Panc1 (cell line): ENCODE measurements around the gene TM2D1. TPM values are rescaled to one million over a fixed set of nuclear protein-coding genes. Genes with fewer than 3 reads are reported as not detected.

Experiments used
- ATAC-seq: fragments of 200-7000 bp; cut with Tn5 transposase; 2 replicates; pipeline ENCODE4 v1.9.1; 2020; ENCODE audit warnings: mild to moderate bottlenecking, moderate library complexity
- BruUV-seq: library from RNA; stranded (reverse); fragments of 400-500 nt; replicated peaks from 2 replicates; lab custom pipeline; 2021; lab: Mats Ljungman, UMichigan
- CTCF ChIA-PET: fragments of 300-600 bp; sonication (Branson Sonifier 250); formaldehyde crosslinking; loops from one replicate; lab custom pipeline; 2022; ENCODE audit warnings: antibody characterized with exemption; lab: Charles Lee
- POLR2A ChIA-PET: fragments of 300-600 bp; sonication (Branson Sonifier 250); formaldehyde crosslinking; loops from one replicate; lab custom pipeline; 2022; ENCODE audit warnings: antibody characterized with exemption; lab: Charles Lee
- DNase-seq: peaks from one replicate; pipeline ENCODE4 v3.0.0-alpha.2; 2010; ENCODE audit warnings: low read depth, low spot score
- H3K27ac ChIP-seq: 2 replicates; pipeline ENCODE4 v1.5.1; 2011; ENCODE audit warnings: mild to moderate bottlenecking, low read length, inconsistent platforms
- H3K27me3 ChIP-seq: fragments of 200-500 bp; sonication (Bioruptor generic); 2 replicates; pipeline ENCODE4 v1.6.0; 2014; ENCODE audit warnings: low read length, inconsistent platforms; ENCODE audit not compliant: control insufficient read depth, insufficient read depth
- H3K36me3 ChIP-seq: fragments of 200-500 bp; sonication (Bioruptor generic); 2 replicates; pipeline ENCODE4 v1.5.1; 2014; ENCODE audit warnings: inconsistent platforms, mild to moderate bottlenecking, low read length, moderate library complexity; ENCODE audit not compliant: control insufficient read depth, insufficient read depth
- H3K4me1 ChIP-seq: 2 replicates; pipeline ENCODE4 v1.5.1; 2011; ENCODE audit warnings: inconsistent platforms, mild to moderate bottlenecking, low read length, moderate library complexity; ENCODE audit not compliant: control insufficient read depth, insufficient read depth
- H3K4me3 ChIP-seq, 2 experiments: 2 replicates each; pipeline ENCODE4 v1.5.1; 2011 to 2012; ENCODE audit warnings: low read depth in 2 of 2, low read length in 2 of 2, mild to moderate bottlenecking in 2 of 2, inconsistent platforms in 1 of 2, moderate library complexity in 1 of 2
- H3K9me3 ChIP-seq: fragments of 200-500 bp; sonication (Bioruptor generic); 2 replicates; pipeline ENCODE4 v1.5.1; 2014; ENCODE audit warnings: low read depth, mild to moderate bottlenecking, inconsistent platforms, low read length, moderate library complexity; ENCODE audit not compliant: control insufficient read depth, insufficient read depth
- POLR2AphosphoS5 ChIP-seq: IDR thresholded peaks from 2 replicates; pipeline ENCODE4 v1.6.1; 2012; ENCODE audit warnings: mild to moderate bottlenecking, low read depth, low read length, moderate library complexity
- SIN3A ChIP-seq: IDR thresholded peaks from 2 replicates; pipeline ENCODE4 v1.6.1; 2012; ENCODE audit warnings: low read depth, mild to moderate bottlenecking, low read length, moderate library complexity, borderline replicate concordance; ENCODE audit not compliant: insufficient read depth
- TCF7L2 ChIP-seq: IDR thresholded peaks from 2 replicates; pipeline ENCODE4 v1.6.1; 2011; ENCODE audit warnings: mild to moderate bottlenecking, low read depth, low read length, inconsistent platforms
- in situ Hi-C: cut with HindIII; loops from 2 replicates; pipeline ENCODE4 v1.10.0; 2016; ENCODE audit warnings: low sequenced_read_pairs, low pct_unique_long_range_greater_than_20kb
- intact Hi-C: fragments of 100-400 bp; cut with micrococcal nuclease; formaldehyde crosslinking; loops from one replicate; pipeline ENCODE4 v1.10.0; 2022; ENCODE audit not compliant: unreplicated experiment
- total RNA-seq: library from RNA; stranded (reverse); gene quantifications from one replicate; pipeline ENCODE4 v1.2.1, GENCODE V29; 2021; ENCODE audit not compliant: unreplicated experiment
- TF ChIP-seq, protein P1 (sequence below), 2 experiments: IDR thresholded peaks; 2 replicates each; pipeline ENCODE4 v1.6.1; 2011 to 2012; ENCODE audit warnings: low read depth in 2 of 2, control low read depth in 1 of 2, low read length in 1 of 2, mild to moderate bottlenecking in 1 of 2, moderate library complexity in 1 of 2; ENCODE audit not compliant: insufficient read depth in 1 of 2
- TF ChIP-seq, protein P2 (sequence below): fragments of 450-650 bp; IDR thresholded peaks from 2 replicates; pipeline ENCODE4 v1.5.1; 2017; ENCODE audit warnings: mild to moderate bottlenecking

TM2D1 gene
- total RNA-seq, 1 experiment from 2014 or later = 43.2 TPM

DNA sequence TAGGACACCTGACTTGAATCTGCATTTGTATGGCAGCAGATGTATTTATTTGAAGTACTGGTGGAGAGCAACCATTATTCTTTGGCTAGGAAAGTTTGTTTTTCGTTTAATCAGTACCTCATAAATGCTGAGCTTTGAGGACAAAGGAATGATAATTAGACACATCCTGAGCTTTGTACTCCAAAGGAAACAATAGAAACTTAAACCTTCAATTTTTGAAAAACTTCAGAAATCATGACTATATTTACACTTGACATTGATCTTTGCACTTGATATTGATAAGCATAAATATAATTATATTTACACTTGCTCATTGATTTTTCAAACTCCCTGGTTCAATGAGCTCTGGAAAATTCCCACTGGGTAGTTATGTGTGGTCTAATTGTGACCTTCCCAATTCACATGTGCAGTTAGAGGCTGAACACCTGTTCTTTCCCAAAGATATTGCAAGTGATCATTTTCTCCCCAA, 28.0 kb upstream of the TM2D1 start:
- DNase-seq (no peak), ATAC-seq (no peak)
- H3K27me3 ChIP-seq = no peaks in the 10 kb centered on the region
- TF ChIP-seq POLR2AphosphoS5 (no peak), SIN3A (no peak), TCF7L2 (no peak)
- TF ChIP-seq, protein P1, sequence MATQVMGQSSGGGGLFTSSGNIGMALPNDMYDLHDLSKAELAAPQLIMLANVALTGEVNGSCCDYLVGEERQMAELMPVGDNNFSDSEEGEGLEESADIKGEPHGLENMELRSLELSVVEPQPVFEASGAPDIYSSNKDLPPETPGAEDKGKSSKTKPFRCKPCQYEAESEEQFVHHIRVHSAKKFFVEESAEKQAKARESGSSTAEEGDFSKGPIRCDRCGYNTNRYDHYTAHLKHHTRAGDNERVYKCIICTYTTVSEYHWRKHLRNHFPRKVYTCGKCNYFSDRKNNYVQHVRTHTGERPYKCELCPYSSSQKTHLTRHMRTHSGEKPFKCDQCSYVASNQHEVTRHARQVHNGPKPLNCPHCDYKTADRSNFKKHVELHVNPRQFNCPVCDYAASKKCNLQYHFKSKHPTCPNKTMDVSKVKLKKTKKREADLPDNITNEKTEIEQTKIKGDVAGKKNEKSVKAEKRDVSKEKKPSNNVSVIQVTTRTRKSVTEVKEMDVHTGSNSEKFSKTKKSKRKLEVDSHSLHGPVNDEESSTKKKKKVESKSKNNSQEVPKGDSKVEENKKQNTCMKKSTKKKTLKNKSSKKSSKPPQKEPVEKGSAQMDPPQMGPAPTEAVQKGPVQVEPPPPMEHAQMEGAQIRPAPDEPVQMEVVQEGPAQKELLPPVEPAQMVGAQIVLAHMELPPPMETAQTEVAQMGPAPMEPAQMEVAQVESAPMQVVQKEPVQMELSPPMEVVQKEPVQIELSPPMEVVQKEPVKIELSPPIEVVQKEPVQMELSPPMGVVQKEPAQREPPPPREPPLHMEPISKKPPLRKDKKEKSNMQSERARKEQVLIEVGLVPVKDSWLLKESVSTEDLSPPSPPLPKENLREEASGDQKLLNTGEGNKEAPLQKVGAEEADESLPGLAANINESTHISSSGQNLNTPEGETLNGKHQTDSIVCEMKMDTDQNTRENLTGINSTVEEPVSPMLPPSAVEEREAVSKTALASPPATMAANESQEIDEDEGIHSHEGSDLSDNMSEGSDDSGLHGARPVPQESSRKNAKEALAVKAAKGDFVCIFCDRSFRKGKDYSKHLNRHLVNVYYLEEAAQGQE (IDR thresholded peaks at IDR 0.05; ENCODE audit: insufficient read depth in 1 of 2, low read depth in 2 of 2, low read length in 1 of 2) = no peak
- TF ChIP-seq, protein P2, sequence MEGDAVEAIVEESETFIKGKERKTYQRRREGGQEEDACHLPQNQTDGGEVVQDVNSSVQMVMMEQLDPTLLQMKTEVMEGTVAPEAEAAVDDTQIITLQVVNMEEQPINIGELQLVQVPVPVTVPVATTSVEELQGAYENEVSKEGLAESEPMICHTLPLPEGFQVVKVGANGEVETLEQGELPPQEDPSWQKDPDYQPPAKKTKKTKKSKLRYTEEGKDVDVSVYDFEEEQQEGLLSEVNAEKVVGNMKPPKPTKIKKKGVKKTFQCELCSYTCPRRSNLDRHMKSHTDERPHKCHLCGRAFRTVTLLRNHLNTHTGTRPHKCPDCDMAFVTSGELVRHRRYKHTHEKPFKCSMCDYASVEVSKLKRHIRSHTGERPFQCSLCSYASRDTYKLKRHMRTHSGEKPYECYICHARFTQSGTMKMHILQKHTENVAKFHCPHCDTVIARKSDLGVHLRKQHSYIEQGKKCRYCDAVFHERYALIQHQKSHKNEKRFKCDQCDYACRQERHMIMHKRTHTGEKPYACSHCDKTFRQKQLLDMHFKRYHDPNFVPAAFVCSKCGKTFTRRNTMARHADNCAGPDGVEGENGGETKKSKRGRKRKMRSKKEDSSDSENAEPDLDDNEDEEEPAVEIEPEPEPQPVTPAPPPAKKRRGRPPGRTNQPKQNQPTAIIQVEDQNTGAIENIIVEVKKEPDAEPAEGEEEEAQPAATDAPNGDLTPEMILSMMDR = no peak
- H3K4me3 ChIP-seq = no peak overlapping the region
- CTCF ChIA-PET = no interaction called here
- peak overlapping the region; percentile 55; the same call in 1 of the 2 replicates for H3K27ac ChIP-seq
- POLR2A ChIA-PET = no interaction called here
- H3K36me3 ChIP-seq = no peaks in the 10 kb centered on the region
- in situ Hi-C loops = no loop called here
- intact Hi-C loops = no loop called here
- no TSS peak for BruUV-seq
- H3K9me3 ChIP-seq = no peaks in the 10 kb centered on the region
- H3K4me1 ChIP-seq = peaks cover 16% of the 10 kb centered on the region; the same call in 1 of the 2 replicates

DNA sequence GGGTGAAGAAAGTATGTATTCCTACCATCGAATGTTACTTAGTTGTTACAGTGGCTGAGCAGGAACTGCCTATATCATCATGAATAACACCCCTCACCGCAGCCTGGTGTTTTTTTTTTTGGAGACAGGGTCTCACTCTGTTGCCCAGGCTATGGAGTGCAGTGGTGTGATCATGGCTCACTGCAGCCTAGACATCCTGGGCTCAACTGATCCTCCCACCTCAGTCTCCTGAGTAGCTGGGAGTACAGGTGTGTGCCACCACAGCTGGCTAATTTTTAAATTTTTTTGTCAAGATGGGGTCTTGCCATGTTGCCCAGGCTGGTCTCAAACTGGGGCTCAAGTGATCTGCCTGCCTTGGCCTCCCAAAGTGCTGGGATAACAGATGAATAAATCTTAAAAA, 24.6 kb upstream of the TM2D1 start:
- POLR2A ChIA-PET = interaction anchor here (0.6 kb wide), 1 partner anchor 860 kb away, joined by 3 read pairs; no protein-coding TSS in a partner anchor
- intact Hi-C loops = no loop called here

More for the DNA sequence above, 24.6 kb upstream of the TM2D1 start:
- peaks cover 32% of the 10 kb centered on the region for H3K4me1 ChIP-seq
- H3K4me3 ChIP-seq = no peak overlapping the region
- no peak overlapping the region for H3K27ac ChIP-seq
- no peaks in the 10 kb centered on the region for H3K36me3 ChIP-seq
- TF ChIP-seq, protein P1 (IDR thresholded peaks at IDR 0.05; ENCODE audit: insufficient read depth in 1 of 2, low read depth in 2 of 2, low read length in 1 of 2) = no peak
- TF ChIP-seq POLR2AphosphoS5 (no peak), SIN3A (no peak), TCF7L2 (no peak)
- TF ChIP-seq, protein P2 = no peak
- H3K9me3 ChIP-seq = no peaks in the 10 kb centered on the region
- no peak for ATAC-seq
- CTCF ChIA-PET = no interaction called here
- no peak for DNase-seq
- BruUV-seq = no TSS peak
- in situ Hi-C loops = no loop called here
- H3K27me3 ChIP-seq = no peaks in the 10 kb centered on the region
